ENCODE measurements around the gene ANKEF1. TPM values are rescaled to one million over a fixed set of nuclear protein-coding genes. Genes with fewer than 3 reads are reported as not detected.

The ANKEF1 gene
- total RNA-seq (1 to 10 TPM; 2.1 to 2.9 (median 2.6) TPM), polyA plus RNA-seq (0.75 TPM)
- long read RNA-seq, donor 1, full-length matches to known transcripts, result 6 of 11 reads
- long read RNA-seq, donor 1, partial matches to known transcripts, result 5 of 11 reads
- long read RNA-seq, donor 1, other reads (novel, unspliced or antisense), result 0 of 11 reads
- long read RNA-seq, donor 2, partial matches to known transcripts, result 2 of 2 reads
- long read RNA-seq, donor 2, other reads (novel, unspliced or antisense), result 0 of 2 reads
- long read RNA-seq, donor 3, full-length matches to known transcripts, result 6 of 17 reads
- long read RNA-seq, donor 3, partial matches to known transcripts, result 10 of 17 reads
- long read RNA-seq, donor 3, other reads (novel, unspliced or antisense), result 1 of 17 reads
- long read RNA-seq, donor 4, result 0 reads

DNA sequence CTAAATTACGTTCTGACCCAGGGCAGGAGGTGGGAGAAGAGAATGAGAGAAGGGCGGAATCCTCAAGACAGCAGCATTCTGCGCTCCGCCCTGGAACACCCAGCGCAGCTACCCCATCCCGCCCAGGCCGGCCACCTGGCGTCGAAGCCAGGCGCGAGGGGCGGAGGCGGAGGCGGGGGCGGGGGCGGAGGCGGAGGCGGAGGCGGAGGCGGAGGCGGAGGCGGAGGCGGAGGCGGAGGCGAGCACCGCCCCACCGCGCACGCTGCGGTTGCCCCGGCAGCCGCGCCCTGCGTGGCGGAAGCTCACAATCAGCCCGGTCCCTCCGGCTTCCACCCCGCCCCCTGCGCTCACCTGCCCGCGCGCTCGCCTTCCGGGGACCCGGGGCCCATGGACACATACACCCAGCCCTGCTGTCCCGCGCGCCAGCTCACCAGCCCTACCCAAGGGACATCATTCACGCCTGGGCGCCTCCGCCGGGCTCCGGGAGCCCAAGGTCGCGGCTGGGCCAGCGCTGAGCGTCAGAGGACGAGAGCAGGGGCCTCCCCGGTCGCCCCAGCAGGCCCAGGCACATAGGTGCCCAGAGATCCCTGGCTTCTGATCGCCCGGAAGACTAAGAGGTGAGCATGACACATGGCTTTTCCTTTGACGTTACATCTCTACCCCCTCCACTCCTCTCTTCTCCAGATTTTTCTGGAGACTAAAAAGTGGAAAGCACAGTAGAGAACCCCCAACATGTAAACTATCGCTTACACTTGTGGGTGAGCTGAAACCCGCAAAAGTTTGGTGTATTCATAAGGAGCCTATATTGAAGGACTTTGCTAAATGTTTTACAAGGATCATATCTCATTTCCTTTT, at the start of gene ANKEF1:
Gene ANKEF1, plus strand, starts transcription at position 271 of the 855 bp plus-strand sequence. CDS start 3,315 bp downstream, outside the sequence.
- intact Hi-C loops (cut with DNase I), result no loop called here
- 4% methylated on average over 65 of the region's 65 CpGs for WGBS
- ATAC-seq, result peak; percentile 98 to 99

DNA sequence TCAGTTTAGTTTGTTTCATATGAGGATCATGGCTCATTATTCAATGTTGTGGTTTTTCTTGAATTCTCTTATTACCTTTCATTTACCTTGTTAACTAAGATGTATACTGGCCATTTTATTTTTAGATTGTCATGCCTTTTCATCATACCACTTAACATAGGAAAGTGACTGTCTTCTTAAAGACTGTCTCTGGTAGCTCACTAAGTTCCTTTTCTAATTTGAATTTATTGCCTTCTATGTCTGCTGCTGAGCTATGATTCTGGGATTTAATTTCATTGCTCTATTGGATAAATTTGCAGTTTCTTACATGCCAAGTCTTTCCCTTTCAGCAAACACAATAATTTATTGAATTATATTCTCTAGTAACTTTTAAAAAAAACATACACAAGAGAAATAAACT, 49.5 kb upstream of the ANKEF1 start:
- no peak overlapping the region for H3K4me3 ChIP-seq (ENCODE audit: low read length)
- no peaks in the 10 kb centered on the region for H3K27me3 ChIP-seq (ENCODE audit: control insufficient read depth, insufficient read depth)
- no peaks in the 10 kb centered on the region for H3K9me3 ChIP-seq (ENCODE audit: control insufficient read depth, low read length)
- intact Hi-C loops (cut with DNase I), result no loop called here
- H3K4me1 ChIP-seq (ENCODE audit: control insufficient read depth, insufficient read depth, low read length), result no peaks in the 10 kb centered on the region
- no peak for DNase-seq
- no peak overlapping the region for H3K27ac ChIP-seq (ENCODE audit: low read length)
- ATAC-seq, result no peak

More for the DNA sequence above, at the start of gene ANKEF1:
- H3K4me1 ChIP-seq (ENCODE audit: control insufficient read depth, insufficient read depth, low read length), result no peaks in the 10 kb centered on the region
- peak; percentile 77 to 91 (median 91) for DNase-seq
- H3K27ac ChIP-seq (ENCODE audit: low read length), result no peak within 1 kb of the TSS
- no peaks in the 10 kb centered on the region for H3K9me3 ChIP-seq (ENCODE audit: control insufficient read depth, low read length)
- H3K27me3 ChIP-seq (ENCODE audit: control insufficient read depth, insufficient read depth), result no peaks in the 10 kb centered on the region
- peak within 1 kb of the TSS; percentile 53 for H3K4me3 ChIP-seq (ENCODE audit: low read length)

DNA sequence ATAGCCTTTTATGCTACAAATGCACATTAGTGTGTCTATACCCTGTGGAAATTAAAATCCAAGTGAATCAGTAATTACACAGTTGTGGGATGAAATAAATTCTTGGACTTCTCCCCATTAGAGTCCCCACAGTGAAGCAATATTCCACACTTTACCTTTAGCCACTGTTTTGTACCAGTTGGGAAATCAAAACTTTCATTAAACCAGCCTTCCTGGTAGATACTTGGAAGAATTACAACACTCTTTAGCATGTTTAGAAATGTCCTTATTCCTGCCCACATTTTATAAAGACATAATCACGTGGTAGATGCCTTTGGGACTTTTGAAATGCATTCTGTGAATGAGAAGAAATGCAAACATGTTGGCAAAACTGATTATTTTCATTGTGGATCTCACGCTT, 49.0 kb upstream of the ANKEF1 start:
- no peak for ATAC-seq
- WGBS, result 67% methylated on average over 2 of the region's 2 CpGs
- Histone ChIP-seq H3K27me3 (ENCODE audit: control insufficient read depth, insufficient read depth) (no peaks in the 10 kb centered on the region), H3K27ac (ENCODE audit: low read length) (no peak overlapping the region), H3K4me3 (ENCODE audit: low read length) (no peak overlapping the region), H3K4me1 (ENCODE audit: control insufficient read depth, insufficient read depth, low read length) (no peaks in the 10 kb centered on the region), H3K9me3 (ENCODE audit: control insufficient read depth, low read length) (no peaks in the 10 kb centered on the region)
- intact Hi-C loops (cut with DNase I), result no loop called here
- no peak for DNase-seq

DNA sequence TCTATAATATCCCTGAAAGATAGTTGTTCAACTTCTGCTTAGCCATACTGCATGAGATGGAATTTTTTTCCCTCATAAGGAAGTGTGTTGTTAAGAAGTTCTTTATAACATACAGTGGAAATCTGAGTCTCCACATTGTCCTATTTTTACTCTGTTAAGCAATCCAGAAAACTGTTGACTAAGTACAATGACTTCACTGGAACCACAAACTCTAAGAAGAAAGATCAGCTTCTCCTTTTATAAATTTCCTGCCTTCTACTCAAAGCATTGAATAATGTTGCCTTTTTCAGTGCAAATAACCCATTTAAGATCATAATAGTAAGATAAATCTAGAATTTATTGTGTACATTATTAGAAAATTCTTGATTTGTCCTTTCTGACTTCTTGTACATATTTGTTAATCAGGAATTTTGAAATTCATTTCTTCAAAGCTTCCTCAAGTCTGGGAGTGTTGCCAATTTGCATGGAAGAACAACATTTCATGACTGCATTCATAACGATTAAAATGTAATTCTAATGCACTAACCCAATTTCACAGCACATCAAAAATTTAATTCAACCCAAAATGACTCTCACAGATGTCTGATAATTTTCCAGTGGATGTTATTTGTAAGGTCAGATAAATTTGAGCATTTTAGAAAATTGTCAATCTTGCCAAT, 45.6 kb upstream of the ANKEF1 start:
- intact Hi-C loops (cut with DNase I), result no loop called here
- H3K27ac ChIP-seq (ENCODE audit: low read length), result no peak overlapping the region
- no peaks in the 10 kb centered on the region for H3K9me3 ChIP-seq (ENCODE audit: control insufficient read depth, low read length)
- WGBS, result 15% methylated on average over 1 of the region's 1 CpG
- no peak overlapping the region for H3K4me3 ChIP-seq (ENCODE audit: low read length)
- DNase-seq, result no peak
- peak; percentile 56 to 84 for ATAC-seq
- no peaks in the 10 kb centered on the region for H3K4me1 ChIP-seq (ENCODE audit: control insufficient read depth, insufficient read depth, low read length)
- H3K27me3 ChIP-seq (ENCODE audit: control insufficient read depth, insufficient read depth), result no peaks in the 10 kb centered on the region

DNA sequence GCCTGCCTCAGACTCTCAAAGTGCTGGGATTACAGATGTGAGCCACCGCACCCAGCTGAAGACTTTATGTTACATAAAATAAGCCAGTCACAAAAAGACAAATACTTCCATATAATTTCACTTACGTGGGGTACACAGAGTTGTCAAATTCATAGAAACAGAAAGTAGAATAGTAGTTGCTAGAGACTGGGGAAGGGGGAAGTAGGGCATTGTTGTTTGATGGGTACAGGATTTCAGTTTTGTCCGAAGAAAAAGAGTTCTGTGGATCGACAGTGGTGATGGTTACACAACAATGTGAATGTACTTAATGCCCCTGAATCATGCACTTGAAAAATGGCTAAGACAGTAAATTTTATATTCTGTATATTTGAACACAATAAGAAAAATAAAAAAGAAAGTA, 41.6 kb upstream of the ANKEF1 start:
- no peaks in the 10 kb centered on the region for H3K4me1 ChIP-seq (ENCODE audit: control insufficient read depth, insufficient read depth, low read length)
- no peaks in the 10 kb centered on the region for H3K27me3 ChIP-seq (ENCODE audit: control insufficient read depth, insufficient read depth)
- 85% methylated on average over 4 of the region's 4 CpGs for WGBS
- DNase-seq (no peak), ATAC-seq (no peak)
- no peak overlapping the region for H3K27ac ChIP-seq (ENCODE audit: low read length)
- intact Hi-C loops (cut with DNase I), result no loop called here
- H3K9me3 ChIP-seq (ENCODE audit: control insufficient read depth, low read length), result no peaks in the 10 kb centered on the region
- H3K4me3 ChIP-seq (ENCODE audit: low read length), result no peak overlapping the region

DNA sequence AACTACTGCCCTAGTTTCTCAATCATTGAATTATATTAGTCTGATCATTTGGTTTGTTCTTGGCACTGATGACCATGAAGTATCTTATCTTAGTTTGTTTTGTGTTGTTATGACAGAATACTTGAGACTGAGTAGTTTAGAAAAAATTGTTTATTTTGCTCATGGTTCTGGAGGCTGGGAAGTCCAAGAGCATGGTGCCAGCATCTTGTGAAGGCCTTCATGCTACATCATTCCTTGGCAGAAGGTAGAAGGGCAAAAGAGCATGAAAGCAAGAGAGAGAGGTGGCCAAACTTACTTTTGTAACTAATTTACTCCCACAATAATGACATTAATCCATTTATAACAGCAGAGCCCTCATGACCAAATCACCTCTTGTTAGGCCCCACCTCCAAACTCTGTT, 40.1 kb upstream of the ANKEF1 start:
- Histone ChIP-seq H3K27me3 (ENCODE audit: control insufficient read depth, insufficient read depth) (no peaks in the 10 kb centered on the region), H3K4me1 (ENCODE audit: control insufficient read depth, insufficient read depth, low read length) (no peaks in the 10 kb centered on the region), H3K4me3 (ENCODE audit: low read length) (no peak overlapping the region), H3K9me3 (ENCODE audit: control insufficient read depth, low read length) (no peaks in the 10 kb centered on the region), H3K27ac (ENCODE audit: low read length) (no peak overlapping the region)
- intact Hi-C loops (cut with DNase I), result no loop called here
- DNase-seq, result no peak
- ATAC-seq, result no peak

DNA sequence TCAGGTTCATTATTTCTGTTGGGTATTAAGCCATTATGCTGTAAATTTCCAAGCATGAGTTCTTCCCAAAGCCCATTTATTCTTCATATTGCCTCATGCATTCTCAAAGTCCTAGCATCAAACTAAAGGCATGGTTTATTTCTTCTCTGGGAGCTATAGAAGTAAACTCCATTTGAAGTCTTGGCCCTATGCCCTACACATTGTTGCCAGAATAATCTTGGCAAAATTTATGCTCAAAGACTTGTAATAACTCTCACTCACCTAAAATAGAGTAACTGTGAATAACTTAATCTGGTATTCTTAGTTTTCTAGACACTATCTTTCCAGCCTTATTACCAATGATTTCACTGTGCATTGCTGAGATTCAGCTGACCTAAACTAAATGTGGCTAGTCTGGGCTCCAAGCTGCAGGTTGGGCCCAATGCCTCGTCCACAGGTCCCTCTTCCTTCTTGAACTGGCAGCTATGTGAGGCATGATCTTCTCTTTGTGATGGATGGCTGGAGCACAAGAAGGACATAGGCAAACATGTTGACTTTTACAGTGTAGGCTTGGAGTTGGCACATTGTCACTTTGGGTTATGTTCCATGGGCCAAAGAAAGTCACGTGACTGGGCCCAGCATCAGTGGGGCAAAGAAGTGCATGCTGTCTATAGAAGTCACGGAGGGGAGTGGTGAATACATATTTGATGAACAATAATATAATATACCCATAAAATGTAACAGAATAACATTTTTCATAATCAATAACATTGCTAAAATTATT, 39.1 kb upstream of the ANKEF1 start:
- DNase-seq (no peak), ATAC-seq (no peak)
- Histone ChIP-seq H3K27me3 (ENCODE audit: control insufficient read depth, insufficient read depth) (no peaks in the 10 kb centered on the region), H3K4me3 (ENCODE audit: low read length) (no peak overlapping the region), H3K27ac (ENCODE audit: low read length) (no peak overlapping the region), H3K9me3 (ENCODE audit: control insufficient read depth, low read length) (no peaks in the 10 kb centered on the region), H3K4me1 (ENCODE audit: control insufficient read depth, insufficient read depth, low read length) (no peaks in the 10 kb centered on the region)
- 84% methylated on average over 3 of the region's 3 CpGs for WGBS
- intact Hi-C loops (cut with DNase I), result no loop called here

DNA sequence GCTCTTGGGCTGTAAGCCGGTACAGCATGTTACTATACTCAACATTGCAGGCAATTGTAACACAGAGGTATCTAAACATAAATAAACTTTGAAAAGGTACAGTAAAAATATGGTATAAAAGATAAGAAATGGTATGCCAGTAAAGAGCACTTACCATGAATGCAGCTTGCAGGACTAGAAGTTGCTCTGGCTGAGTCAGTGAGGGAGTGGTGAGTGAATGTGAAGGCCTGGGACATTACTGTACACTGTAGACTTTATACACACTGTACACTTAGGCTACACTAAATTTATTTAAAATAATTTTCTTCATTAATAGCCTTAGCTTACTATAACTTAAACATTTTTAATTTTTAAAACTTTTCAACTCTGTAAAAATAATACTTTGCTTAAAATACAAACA, 37.8 kb upstream of the ANKEF1 start:
- H3K4me3 ChIP-seq (ENCODE audit: low read length), result no peak overlapping the region
- intact Hi-C loops (cut with DNase I), result no loop called here
- H3K9me3 ChIP-seq (ENCODE audit: control insufficient read depth, low read length), result no peaks in the 10 kb centered on the region
- no peaks in the 10 kb centered on the region for H3K27me3 ChIP-seq (ENCODE audit: control insufficient read depth, insufficient read depth)
- ATAC-seq (no peak), DNase-seq (no peak)
- H3K27ac ChIP-seq (ENCODE audit: low read length), result no peak overlapping the region
- no peaks in the 10 kb centered on the region for H3K4me1 ChIP-seq (ENCODE audit: control insufficient read depth, insufficient read depth, low read length)
- 96% methylated on average over 1 of the region's 1 CpG for WGBS

DNA sequence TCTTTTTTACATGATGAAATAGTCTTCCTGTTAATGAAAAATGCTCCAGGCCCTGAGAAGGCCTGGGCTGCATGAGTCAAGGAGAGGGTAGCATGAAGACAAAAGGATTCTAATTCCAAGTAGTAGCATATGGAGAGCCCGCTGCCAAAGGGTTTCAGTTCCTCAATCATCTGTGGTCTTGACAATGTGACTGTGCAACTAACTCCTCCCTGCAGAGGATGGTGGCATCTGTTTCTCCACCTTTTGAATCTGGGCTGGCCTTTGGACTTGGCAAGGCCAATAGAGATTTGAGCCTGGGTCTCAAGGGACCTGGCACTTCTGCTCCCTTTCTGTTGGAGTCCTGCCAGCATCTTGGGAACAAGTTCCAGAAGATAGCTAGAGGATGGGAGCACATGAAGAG, 35.1 kb upstream of the ANKEF1 start:
- Histone ChIP-seq H3K9me3 (ENCODE audit: control insufficient read depth, low read length) (no peaks in the 10 kb centered on the region), H3K27ac (ENCODE audit: low read length) (no peak overlapping the region), H3K4me3 (ENCODE audit: low read length) (no peak overlapping the region), H3K4me1 (ENCODE audit: control insufficient read depth, insufficient read depth, low read length) (no peaks in the 10 kb centered on the region), H3K27me3 (ENCODE audit: control insufficient read depth, insufficient read depth) (no peaks in the 10 kb centered on the region)
- DNase-seq, result no peak
- WGBS, result 87% methylated on average over 1 of the region's 1 CpG
- ATAC-seq, result peak in 1 of 2 donors; percentile 29
- intact Hi-C loops (cut with DNase I), result no loop called here

DNA sequence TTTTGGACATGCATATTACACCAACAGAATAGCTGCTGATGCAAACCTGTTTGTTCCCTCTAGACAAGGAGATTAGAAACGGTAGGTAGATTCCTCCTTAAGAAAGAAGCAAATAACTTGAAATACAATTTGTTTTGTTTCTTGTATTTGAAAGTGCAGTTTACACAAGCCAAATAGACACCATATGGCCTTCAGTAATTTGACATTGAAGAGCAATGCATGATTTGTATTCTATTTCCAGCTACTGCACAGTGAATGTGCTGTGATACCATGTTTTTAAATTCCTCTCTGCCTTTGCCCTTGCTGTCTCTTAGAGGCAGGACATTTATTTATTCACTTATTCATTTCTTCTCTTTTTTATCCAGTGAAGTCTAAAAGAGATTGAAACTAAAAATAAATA, 31.9 kb upstream of the ANKEF1 start:
- H3K27ac ChIP-seq (ENCODE audit: low read length), result no peak overlapping the region
- 78% methylated on average over 1 of the region's 1 CpG for WGBS
- H3K9me3 ChIP-seq (ENCODE audit: control insufficient read depth, low read length), result no peaks in the 10 kb centered on the region
- H3K27me3 ChIP-seq (ENCODE audit: control insufficient read depth, insufficient read depth), result no peaks in the 10 kb centered on the region
- no peaks in the 10 kb centered on the region for H3K4me1 ChIP-seq (ENCODE audit: control insufficient read depth, insufficient read depth, low read length)
- H3K4me3 ChIP-seq (ENCODE audit: low read length), result no peak overlapping the region
- no peak for ATAC-seq
- intact Hi-C loops (cut with DNase I), result no loop called here
- no peak for DNase-seq

Data from right cardiac atrium (tissue), 5 donors.